Gastrocnemius medialis (tissue), 4 donors: Measurements from ENCODE around the gene CALN1.

Source experiments
- POLR2A ChIP-seq, 2 donors: fragments of 450-650 bp; IDR thresholded peaks; one replicate each; pipeline ENCODE4 v1.6.1; 2017; ENCODE audit warnings: antibody characterized with exemption in 2 of 2, mild to moderate bottlenecking in 2 of 2, moderate library complexity in 2 of 2
- TF ChIP-seq, protein P1 (sequence below), 5 experiments: fragments of 450-650 bp in 3 of 5; fragments of 200-600 bp in 2 of 5; sonication (generic) in 2 of 5; IDR thresholded peaks in 4 of 5; conservative IDR thresholded peaks in 1 of 5; 1 replicate in 4 of 5; 2 replicates in 1 of 5; pipeline ENCODE4 v1.5.1; 2016 to 2019; ENCODE audit warnings: antibody characterized with exemption in 5 of 5, mild to moderate bottlenecking in 3 of 5, moderate library complexity in 3 of 5

DNA sequence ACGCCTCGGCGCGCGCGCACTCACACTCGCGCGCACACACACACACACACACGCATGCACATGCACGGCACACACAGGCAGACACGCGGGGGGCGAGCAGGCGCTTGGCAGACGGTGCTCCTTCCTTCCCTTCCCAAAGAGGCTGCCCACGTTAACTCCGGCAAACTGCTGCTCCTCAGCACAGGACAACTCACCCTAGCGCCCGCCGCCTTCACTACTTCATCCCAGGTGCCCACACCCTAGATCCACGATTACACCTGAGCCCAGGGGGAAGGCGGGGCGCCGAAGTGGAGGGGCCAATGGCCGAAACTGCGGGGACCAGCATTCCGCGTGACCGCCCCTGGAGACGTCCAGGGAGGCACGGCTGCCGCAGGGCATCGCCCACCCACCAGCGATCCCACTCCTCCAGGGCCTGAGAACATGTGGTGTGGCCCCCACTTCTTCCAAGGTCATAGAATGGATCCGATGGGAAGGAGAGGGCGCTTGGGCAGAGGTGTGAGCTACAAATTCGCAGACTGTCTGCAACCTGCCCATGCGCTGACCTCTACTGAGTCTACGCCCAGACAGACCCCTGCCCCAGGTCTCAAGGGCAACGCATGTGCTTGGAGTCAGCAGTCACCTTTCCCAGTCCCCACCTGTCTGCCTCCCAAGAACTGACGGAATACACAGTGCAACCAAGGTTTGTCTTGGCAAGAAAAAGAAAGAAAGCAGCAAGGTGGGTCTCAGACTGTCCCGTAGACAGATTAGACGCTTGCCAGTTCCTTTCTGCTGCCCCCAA lies 74.6 kb downstream of the CALN1 start:
- TF ChIP-seq, protein P1, sequence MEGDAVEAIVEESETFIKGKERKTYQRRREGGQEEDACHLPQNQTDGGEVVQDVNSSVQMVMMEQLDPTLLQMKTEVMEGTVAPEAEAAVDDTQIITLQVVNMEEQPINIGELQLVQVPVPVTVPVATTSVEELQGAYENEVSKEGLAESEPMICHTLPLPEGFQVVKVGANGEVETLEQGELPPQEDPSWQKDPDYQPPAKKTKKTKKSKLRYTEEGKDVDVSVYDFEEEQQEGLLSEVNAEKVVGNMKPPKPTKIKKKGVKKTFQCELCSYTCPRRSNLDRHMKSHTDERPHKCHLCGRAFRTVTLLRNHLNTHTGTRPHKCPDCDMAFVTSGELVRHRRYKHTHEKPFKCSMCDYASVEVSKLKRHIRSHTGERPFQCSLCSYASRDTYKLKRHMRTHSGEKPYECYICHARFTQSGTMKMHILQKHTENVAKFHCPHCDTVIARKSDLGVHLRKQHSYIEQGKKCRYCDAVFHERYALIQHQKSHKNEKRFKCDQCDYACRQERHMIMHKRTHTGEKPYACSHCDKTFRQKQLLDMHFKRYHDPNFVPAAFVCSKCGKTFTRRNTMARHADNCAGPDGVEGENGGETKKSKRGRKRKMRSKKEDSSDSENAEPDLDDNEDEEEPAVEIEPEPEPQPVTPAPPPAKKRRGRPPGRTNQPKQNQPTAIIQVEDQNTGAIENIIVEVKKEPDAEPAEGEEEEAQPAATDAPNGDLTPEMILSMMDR (IDR thresholded peaks at IDR 0.05 in 4 of 5, conservative IDR thresholded peaks at IDR 0.05 in 1 of 5), result no peak
- TF ChIP-seq POLR2A (IDR thresholded peaks at IDR 0.05), result no peak
